DMS114 treated with DMSO at 0.1 percent for 48 hours (cell line): ENCODE data around the gene RC3H2.

Experiments used
- DNase-seq: peaks from one replicate; lab custom pipeline; 2025; ENCODE audit not compliant: unreplicated experiment; lab: John Stamatoyannopoulos, UW

RC3H2 gene

GRCh38 chr9:122807271-122807900, 97.8 kb downstream of the RC3H2 start:
- DNase-seq: no peak

- no peak for DNase-seq
These were observed 98.5 kb downstream of the RC3H2 start for GRCh38 chr9:122806661-122807060.

GRCh38 chr9:122800066-122801060, 104.8 kb downstream of the RC3H2 start, which contains the start of gene OR1K1:
OR1K1 (plus strand) TSS chr9:122800123; CDS start chr9:122800123, 0 bp downstream.
- no peak for DNase-seq

- no peak for DNase-seq
These were observed 107.7 kb downstream of the RC3H2 start for GRCh38 chr9:122797316-122798063.
